PFSK-1 (cell line): ENCODE data around the gene LGALS3BP.

Experiments used
- FOXP2 ChIP-seq: optimal IDR thresholded peaks from 2 replicates; pipeline ENCODE3; 2011; ENCODE audit warnings: borderline replicate concordance, control low read depth, inconsistent platforms; ENCODE audit not compliant: insufficient read depth; ENCODE audit errors: extremely low read length, extremely low read depth
- POLR2AphosphoS5 ChIP-seq: IDR thresholded peaks from 2 replicates; pipeline ENCODE4 v1.6.1; 2012; ENCODE audit warnings: low read depth, mild to moderate bottlenecking, control low read depth, low read length, moderate library complexity
- SIN3A ChIP-seq: IDR thresholded peaks from 2 replicates; pipeline ENCODE4 v1.6.1; 2012; ENCODE audit warnings: mild to moderate bottlenecking, low read length, moderate library complexity, borderline replicate concordance; ENCODE audit not compliant: insufficient read depth
- TAF1 ChIP-seq: IDR thresholded peaks from 2 replicates; pipeline ENCODE4 v1.6.1; 2012; ENCODE audit warnings: low read length, control low read depth, borderline replicate concordance; ENCODE audit not compliant: insufficient read depth
- TF ChIP-seq, protein P1 (sequence below), 2 experiments: IDR thresholded peaks; 2 replicates each; pipeline versions ENCODE4 v1.6.1 to v1.8.0; 2011 to 2012; ENCODE audit warnings: low read depth in 2 of 2, low read length in 2 of 2, control low read depth in 1 of 2, inconsistent platforms in 1 of 2, mild to moderate bottlenecking in 1 of 2, moderate library complexity in 1 of 2; ENCODE audit not compliant: insufficient read depth in 1 of 2

DNA sequence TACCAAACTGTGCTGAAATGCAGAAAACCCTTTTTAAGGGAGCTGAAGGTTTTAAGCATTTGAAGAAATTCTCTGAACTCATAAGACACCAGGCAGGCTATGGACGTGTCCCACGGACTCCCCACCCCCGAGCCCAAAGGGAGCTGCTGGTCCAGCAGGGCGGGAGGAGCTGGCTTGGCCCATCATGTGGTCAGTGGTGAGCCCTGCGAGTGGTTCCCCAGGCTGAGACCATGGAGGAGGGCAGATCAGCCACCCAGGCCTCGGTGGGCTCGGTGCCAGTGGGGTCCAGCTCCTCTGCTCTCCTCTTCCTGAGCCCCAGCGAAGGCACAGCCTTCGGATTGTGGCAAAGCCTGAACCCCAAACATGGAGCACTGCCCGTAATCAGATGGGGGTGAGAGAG is 27.0 kb downstream of the LGALS3BP start:
- TF ChIP-seq POLR2AphosphoS5 (no peak), FOXP2 (no peak), SIN3A (no peak), TAF1 (no peak)
- TF ChIP-seq, protein P1, sequence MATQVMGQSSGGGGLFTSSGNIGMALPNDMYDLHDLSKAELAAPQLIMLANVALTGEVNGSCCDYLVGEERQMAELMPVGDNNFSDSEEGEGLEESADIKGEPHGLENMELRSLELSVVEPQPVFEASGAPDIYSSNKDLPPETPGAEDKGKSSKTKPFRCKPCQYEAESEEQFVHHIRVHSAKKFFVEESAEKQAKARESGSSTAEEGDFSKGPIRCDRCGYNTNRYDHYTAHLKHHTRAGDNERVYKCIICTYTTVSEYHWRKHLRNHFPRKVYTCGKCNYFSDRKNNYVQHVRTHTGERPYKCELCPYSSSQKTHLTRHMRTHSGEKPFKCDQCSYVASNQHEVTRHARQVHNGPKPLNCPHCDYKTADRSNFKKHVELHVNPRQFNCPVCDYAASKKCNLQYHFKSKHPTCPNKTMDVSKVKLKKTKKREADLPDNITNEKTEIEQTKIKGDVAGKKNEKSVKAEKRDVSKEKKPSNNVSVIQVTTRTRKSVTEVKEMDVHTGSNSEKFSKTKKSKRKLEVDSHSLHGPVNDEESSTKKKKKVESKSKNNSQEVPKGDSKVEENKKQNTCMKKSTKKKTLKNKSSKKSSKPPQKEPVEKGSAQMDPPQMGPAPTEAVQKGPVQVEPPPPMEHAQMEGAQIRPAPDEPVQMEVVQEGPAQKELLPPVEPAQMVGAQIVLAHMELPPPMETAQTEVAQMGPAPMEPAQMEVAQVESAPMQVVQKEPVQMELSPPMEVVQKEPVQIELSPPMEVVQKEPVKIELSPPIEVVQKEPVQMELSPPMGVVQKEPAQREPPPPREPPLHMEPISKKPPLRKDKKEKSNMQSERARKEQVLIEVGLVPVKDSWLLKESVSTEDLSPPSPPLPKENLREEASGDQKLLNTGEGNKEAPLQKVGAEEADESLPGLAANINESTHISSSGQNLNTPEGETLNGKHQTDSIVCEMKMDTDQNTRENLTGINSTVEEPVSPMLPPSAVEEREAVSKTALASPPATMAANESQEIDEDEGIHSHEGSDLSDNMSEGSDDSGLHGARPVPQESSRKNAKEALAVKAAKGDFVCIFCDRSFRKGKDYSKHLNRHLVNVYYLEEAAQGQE (IDR thresholded peaks at IDR 0.05; ENCODE audit: insufficient read depth in 1 of 2, low read depth in 2 of 2, low read length in 2 of 2), result no peak
